ENCODE results near the gene BTBD2. TPM values are rescaled to one million over a fixed set of nuclear protein-coding genes. Genes with fewer than 3 reads are reported as not detected.

Gene BTBD2
- total and polyA plus RNA-seq, 2 of the 13 experiments (the other 11 are each of a cell fraction or from before 2014, with no cell fraction given) = 28.1 to 45.3 TPM

DNA sequence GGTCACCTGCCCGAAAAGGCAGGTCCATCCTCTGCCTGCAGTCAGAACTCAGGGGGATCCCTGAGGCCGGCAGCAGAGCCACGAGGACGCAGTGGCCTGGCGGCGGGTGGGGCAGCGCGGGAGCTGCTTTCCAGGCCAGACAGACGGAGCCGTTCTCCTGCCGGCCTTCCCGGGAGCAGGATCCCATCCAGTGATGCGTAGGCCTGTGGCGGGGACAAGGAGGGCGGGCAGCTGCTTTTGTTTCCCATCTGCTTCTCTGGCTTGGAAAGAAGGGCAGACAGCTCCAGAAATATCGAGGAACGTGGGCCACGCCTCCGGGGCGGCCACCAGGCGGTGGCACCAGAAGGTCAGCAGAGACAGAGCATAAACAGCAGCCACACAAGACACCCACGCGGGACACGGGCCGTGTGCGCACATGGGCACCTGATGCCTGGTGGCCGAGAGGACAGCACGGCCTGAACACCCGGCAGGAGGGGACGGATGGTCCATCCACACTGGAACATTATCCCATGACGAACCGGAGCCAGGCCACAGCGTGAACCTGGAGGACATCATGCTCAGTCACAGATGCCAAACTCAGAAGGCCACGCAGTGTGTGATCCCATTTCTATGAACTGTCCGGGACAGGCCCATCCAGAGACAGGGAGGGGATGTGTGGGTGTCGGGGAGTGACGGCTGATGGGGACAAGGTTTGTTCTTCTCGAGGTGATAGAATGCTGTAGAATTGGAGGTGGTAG, 49.4 kb upstream of the BTBD2 start (continued):
- TF ChIP-seq SNAPC4 (CRISPR knock-in tag; IDR thresholded peaks at IDR 0.05) = no peak
- TF ChIP-seq ZNF746 (CRISPR knock-in tag; IDR thresholded peaks at IDR 0.05) = 0 out of 2 replicates have a peak, but pooled peaks have one; percentile 26
- peak; percentile 19; the same call in 1 of the 2 replicates for TF ChIP-seq ZBTB26 (CRISPR knock-in tag; IDR thresholded peaks at IDR 0.05; ENCODE audit: borderline replicate concordance)
- peak; percentile 59; the same call in 1 of the 2 replicates for TF ChIP-seq GFI1 (CRISPR knock-in tag; IDR thresholded peaks at IDR 0.05; ENCODE audit: borderline replicate concordance)
- TF ChIP-seq ZFX (CRISPR knock-in tag; IDR thresholded peaks at IDR 0.05; ENCODE audit: low read depth) = peak; percentile 76
- TF ChIP-seq TFAP4 (IDR thresholded peaks at IDR 0.05; ENCODE audit: borderline replicate concordance, low read depth) = peak; percentile 29; the same call in 1 of the 2 replicates
- no peak for TF ChIP-seq ASH2L (IDR thresholded peaks at IDR 0.05; ENCODE audit: insufficient read length, low read depth, low read length)
- no peak for TF ChIP-seq SMARCC2 (IDR thresholded peaks at IDR 0.05)
- TF ChIP-seq KLF13 (CRISPR knock-in tag; IDR thresholded peaks at IDR 0.05) = no peak
- TF ChIP-seq AGO2 (optimal IDR thresholded peaks at IDR 0.05; ENCODE audit: low read depth, low read length) = no peak
- TF ChIP-seq, protein P1, sequence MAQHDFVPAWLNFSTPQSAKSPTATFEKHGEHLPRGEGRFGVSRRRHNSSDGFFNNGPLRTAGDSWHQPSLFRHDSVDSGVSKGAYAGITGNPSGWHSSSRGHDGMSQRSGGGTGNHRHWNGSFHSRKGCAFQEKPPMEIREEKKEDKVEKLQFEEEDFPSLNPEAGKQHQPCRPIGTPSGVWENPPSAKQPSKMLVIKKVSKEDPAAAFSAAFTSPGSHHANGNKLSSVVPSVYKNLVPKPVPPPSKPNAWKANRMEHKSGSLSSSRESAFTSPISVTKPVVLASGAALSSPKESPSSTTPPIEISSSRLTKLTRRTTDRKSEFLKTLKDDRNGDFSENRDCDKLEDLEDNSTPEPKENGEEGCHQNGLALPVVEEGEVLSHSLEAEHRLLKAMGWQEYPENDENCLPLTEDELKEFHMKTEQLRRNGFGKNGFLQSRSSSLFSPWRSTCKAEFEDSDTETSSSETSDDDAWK (CRISPR knock-in tag; IDR thresholded peaks at IDR 0.05) = no peak
- no peak for TF ChIP-seq TRIM24 (CRISPR knock-in tag; IDR thresholded peaks at IDR 0.05)
- TF ChIP-seq ZNF703 (CRISPR knock-in tag; IDR thresholded peaks at IDR 0.05; ENCODE audit: borderline replicate concordance) = no peak
- no peak for TF ChIP-seq ZFP82 (CRISPR knock-in tag; IDR thresholded peaks at IDR 0.05; ENCODE audit: borderline replicate concordance)
- TF ChIP-seq ZBTB44 (CRISPR knock-in tag; IDR thresholded peaks at IDR 0.05) = no peak
- no peak for TF ChIP-seq RFX5 (IDR thresholded peaks at IDR 0.05; ENCODE audit: low read depth, low read length)
- peak; percentile 17; the same call in 1 of the 2 replicates for TF ChIP-seq HOXA3 (CRISPR knock-in tag; IDR thresholded peaks at IDR 0.05)
- TF ChIP-seq ZNF3 (CRISPR knock-in tag; IDR thresholded peaks at IDR 0.05) = no peak
- no peak for TF ChIP-seq ZNF615 (CRISPR knock-in tag; IDR thresholded peaks at IDR 0.05; ENCODE audit: borderline replicate concordance)

Measured in HepG2 (cell line).